ENCODE results near the gene SULT1E1.

The SULT1E1 gene

DNA sequence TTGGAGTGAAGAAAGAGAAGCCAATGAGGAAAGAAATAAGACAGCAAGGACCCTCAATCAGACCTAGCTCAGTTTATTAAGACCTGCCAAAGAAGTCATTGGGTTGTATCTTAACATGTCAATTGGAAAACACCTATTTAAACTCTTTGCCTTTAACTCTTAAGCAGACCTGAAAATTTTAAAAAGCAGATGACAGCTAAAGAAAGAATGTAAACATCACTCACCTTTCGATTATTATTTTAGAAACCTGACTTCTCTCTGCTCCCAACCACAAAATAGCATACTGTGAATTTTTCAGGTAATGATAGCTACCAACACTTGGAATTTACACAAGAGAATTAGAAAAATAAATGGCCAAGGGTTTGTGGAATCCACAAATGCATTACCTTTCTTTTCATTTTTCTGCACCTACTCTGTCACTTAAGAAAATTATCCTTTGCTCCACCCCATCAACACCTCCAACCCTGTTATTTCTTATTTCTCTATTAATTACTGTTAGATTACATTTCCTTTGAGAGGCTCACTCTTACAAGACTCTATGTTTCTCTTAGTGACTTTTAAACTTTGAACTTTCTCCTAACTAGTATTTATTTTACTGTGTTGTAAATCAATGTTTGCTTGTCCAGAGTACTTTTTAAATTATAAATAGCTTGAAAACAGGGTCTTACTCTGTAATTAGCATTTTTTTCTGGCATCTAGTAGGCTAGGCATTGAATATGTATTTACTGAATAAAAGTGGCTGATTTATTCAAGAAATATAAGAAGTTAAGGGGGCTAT is 765 bp upstream of the SULT1E1 start:
- no peak overlapping the region for H3K4me3 ChIP-seq (ENCODE audit: low read length)
- TF ChIP-seq ZNF274 (IDR thresholded peaks at IDR 0.05; ENCODE audit: low read depth, low read length): no peak

- TF ChIP-seq ZNF274 (IDR thresholded peaks at IDR 0.05; ENCODE audit: low read depth, low read length): no peak
- H3K4me3 ChIP-seq (ENCODE audit: low read length): no peak overlapping the region
Measured at GRCh38 chr4:69859140-69859685, 732 bp downstream of the SULT1E1 start.

DNA sequence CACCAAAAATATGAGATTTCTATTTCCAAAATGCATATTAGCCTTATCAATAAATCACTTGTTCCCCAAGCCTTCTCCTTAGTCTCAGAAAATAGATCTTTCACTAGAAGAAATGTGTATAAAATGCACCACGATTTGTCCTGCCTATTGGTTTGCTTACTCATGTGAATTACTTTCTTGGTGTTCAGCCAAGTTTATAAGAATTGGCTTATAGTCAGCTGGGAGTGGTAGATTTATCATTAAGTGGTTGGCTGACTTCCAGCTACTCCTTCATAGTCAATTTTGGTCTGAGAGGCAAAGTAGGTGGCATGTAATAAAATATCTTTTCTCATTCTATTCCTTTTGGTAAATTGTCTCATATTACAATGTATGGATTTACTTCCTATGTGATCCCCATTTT is 1.3 kb downstream of the SULT1E1 start:
- TF ChIP-seq ZNF274 (IDR thresholded peaks at IDR 0.05; ENCODE audit: low read depth, low read length): no peak
- no peak overlapping the region for H3K4me3 ChIP-seq (ENCODE audit: low read length)

- no peak for TF ChIP-seq ZNF274 (IDR thresholded peaks at IDR 0.05; ENCODE audit: low read depth, low read length)
- no peak overlapping the region for H3K4me3 ChIP-seq (ENCODE audit: low read length)
Measured at GRCh38 chr4:69855822-69856221, 4.1 kb downstream of the SULT1E1 start.

GRCh38 chr4:69849969-69850368 is 10.0 kb downstream of the SULT1E1 start:
- no peak for TF ChIP-seq ZNF274 (IDR thresholded peaks at IDR 0.05; ENCODE audit: low read depth, low read length)
- H3K4me3 ChIP-seq (ENCODE audit: low read length): no peak overlapping the region

- no peak overlapping the region for H3K4me3 ChIP-seq (ENCODE audit: low read length)
- no peak for TF ChIP-seq ZNF274 (IDR thresholded peaks at IDR 0.05; ENCODE audit: low read depth, low read length)
Measured at GRCh38 chr4:69849297-69849696, 10.6 kb downstream of the SULT1E1 start.

DNA sequence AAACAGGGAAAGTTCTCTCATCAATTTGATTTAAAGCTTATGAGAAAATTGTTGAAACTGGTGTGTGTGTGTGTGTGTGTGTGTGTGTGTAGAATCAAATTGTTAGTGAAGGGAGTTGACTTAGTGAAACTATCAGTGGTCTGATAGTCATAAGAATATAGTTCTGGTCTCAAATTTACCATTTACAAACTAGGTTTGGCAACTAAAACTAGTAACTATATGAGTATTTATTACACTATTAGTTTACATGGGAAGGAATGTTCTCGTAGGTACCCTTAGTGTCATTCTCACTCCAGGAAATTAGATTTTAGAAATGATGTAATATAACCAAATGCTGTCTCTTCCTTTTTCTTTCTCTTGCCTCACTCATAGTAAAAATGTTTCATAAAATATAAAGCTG is 11.9 kb downstream of the SULT1E1 start:
- H3K4me3 ChIP-seq (ENCODE audit: low read length): no peak overlapping the region
- TF ChIP-seq ZNF274 (IDR thresholded peaks at IDR 0.05; ENCODE audit: low read depth, low read length): no peak

DNA sequence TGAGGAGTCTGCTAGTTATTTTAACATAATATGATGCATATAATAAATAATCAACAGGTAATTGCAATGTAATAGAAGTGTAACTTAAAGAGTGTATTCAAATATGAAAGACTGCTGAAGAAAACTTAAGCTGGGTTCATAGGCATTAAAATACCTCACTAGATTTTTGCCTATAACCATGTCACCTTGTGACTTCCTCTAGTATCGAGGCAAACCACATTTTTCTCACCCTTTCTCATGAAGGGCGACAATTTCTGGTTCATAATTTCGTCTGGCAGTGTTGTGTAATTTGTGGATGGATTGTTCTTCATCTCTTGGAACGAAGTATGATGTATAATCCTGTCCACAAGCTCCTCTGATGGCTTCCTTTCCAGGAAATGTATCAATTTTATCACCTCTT is 16.0 kb downstream of the SULT1E1 start:
- H3K4me3 ChIP-seq (ENCODE audit: low read length): no peak overlapping the region
- no peak for TF ChIP-seq ZNF274 (IDR thresholded peaks at IDR 0.05; ENCODE audit: low read depth, low read length)

DNA sequence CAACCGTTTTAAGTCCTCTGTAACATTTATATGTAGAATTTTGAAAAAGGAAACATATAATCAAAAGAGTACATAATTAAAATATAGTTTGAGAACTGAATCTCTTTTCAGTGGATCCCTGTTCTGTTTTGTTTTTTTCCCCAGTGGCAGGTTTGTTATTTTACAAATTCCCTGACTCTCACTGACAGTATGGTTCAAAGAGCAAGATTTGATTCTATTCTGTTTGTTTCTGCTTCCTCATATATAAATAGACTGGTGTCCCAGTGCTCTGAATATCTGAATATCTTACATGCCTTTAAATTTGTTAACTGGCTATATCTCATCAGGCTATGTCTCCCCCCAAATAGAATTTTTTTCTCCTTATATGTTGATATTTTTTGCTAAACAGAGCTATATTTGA is 16.6 kb downstream of the SULT1E1 start:
- H3K4me3 ChIP-seq (ENCODE audit: low read length): no peak overlapping the region
- no peak for TF ChIP-seq ZNF274 (IDR thresholded peaks at IDR 0.05; ENCODE audit: low read depth, low read length)

GRCh38 chr4:69838977-69839376 is 21.0 kb downstream of the SULT1E1 start:
- no peak overlapping the region for H3K4me3 ChIP-seq (ENCODE audit: low read length)
- no peak for TF ChIP-seq ZNF274 (IDR thresholded peaks at IDR 0.05; ENCODE audit: low read depth, low read length)

- H3K4me3 ChIP-seq (ENCODE audit: low read length): no peak overlapping the region
- TF ChIP-seq ZNF274 (IDR thresholded peaks at IDR 0.05; ENCODE audit: low read depth, low read length): no peak
Measured at GRCh38 chr4:69836287-69836686, 23.7 kb downstream of the SULT1E1 start.

GRCh38 chr4:69835766-69836165 is 24.2 kb downstream of the SULT1E1 start:
- TF ChIP-seq ZNF274 (IDR thresholded peaks at IDR 0.05; ENCODE audit: low read depth, low read length): no peak
- no peak overlapping the region for H3K4me3 ChIP-seq (ENCODE audit: low read length)

DNA sequence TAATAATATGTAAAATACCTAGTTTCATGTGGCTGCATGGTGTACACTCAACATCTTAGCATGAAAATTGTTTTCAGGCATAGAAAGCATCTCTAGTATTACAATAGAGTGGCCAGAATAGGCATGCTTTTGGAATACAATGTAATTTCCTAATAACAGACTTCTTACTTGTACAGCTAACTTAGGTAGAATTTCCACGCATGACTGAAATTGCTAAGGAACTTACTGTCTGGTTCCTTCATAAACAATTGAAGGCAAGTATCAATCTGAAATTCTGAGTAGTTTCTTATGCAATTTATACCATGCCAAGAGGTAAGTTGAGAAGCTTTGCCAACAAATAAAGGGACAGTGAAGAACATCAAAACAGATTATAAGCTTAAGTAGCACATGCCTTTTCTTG is 26.7 kb downstream of the SULT1E1 start:
- H3K4me3 ChIP-seq (ENCODE audit: low read length): no peak overlapping the region
- TF ChIP-seq ZNF274 (IDR thresholded peaks at IDR 0.05; ENCODE audit: low read depth, low read length): no peak

DNA sequence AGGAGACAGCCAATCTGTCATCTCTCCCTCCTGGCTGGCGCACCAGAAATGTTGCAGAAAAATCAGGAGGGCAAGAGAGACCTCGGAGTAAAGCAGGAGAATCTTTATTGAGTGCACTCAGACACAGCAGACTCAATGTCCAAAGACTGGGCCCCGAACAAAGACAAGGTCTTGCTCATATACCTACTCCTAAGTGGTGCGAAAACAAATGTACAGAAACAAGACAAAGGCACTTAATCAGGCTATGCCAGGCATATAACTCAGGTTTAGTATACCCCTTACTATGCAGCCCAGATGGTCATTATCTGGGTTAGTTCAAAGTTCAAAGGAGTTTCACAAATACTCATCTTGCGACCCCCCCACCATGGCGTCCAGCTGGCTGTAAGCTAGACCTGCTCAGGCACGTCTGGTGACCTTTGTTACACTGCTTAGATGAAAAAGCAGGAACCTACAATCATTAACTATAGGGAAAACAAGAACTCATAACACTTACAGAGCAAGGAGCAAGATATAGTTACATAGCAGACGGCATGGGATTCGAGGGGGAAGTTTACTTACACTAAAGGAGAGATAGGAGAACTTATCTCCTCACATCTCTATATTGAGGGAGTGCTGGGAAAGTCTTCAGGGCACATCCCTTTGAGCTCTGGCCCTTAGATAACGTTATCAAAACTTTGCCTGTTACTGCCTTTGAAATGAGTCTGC is 27.5 kb downstream of the SULT1E1 start:
- no peak for TF ChIP-seq ZNF274 (IDR thresholded peaks at IDR 0.05; ENCODE audit: low read depth, low read length)
- H3K4me3 ChIP-seq (ENCODE audit: low read length): no peak overlapping the region; the same call in 1 of the 2 replicates

Data from GM08714 (cell line).